H54 (cell line): ENCODE data around the gene ARHGAP15.
A peak's percentile ranks its signal among the peaks of the same experiment; 100 is the strongest.

Source experiments
- DNase-seq: peaks from one replicate; pipeline ENCODE4 v3.0.0; 2011; ENCODE audit warnings: low spot score, mixed read lengths; ENCODE audit not compliant: insufficient read length
- FAIRE-seq: peaks from 3 replicates; lab custom pipeline; 2011; peaks lifted over from hg19 to GRCh38; lab: Jason Lieb, UNC
- POLR2A ChIP-seq: IDR thresholded peaks from 2 replicates; pipeline ENCODE4 v1.6.1; 2011; ENCODE audit warnings: low read depth, mild to moderate bottlenecking, low read length

The ARHGAP15 gene

DNA sequence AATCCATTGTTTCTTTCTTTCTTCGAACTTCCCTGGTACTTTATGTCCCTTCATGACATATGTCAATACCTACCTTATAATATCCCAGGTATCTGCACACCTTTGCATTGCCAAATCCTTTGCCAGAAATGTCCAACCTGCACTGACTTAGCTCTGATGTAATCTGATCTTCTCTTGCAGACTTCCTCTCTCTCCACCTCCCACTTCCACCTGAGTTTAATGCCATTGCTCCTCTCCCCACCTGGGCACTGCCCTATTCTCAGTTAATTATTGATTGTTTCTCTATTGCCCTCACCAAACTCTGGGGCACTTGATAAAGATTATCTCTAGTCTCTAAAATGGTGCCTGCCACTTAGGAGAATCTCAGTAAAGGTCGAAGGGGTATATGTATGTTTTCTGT, 23.0 kb downstream of the ARHGAP15 start:
- no peak for DNase-seq
- no peak for TF ChIP-seq POLR2A
- FAIRE-seq = no peak

DNA sequence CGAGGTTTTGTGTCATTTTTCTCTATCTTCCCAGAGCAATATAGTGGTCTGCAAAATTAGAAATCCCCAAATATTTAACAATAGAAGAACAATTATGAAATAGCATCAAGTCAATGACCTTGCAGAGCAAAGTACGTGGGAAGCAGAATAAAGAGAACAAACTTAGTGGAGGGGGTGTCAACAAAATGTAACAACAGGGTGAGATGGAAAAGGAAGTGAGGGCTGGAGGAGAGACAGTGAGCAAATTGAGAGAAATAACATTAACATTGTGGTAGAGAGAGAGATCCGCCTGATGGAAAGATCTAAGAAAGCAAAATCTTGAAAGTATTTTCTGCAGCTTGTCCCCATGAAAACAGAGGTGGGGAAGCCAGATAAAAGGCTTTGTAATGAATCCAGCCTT, 23.4 kb downstream of the ARHGAP15 start:
- no peak for FAIRE-seq
- TF ChIP-seq POLR2A = no peak
- DNase-seq = no peak

GRCh38 chr2:143155661-143156060, 26.4 kb downstream of the ARHGAP15 start:
- no peak for TF ChIP-seq POLR2A
- no peak for DNase-seq
- FAIRE-seq = no peak

GRCh38 chr2:143157001-143157400, 27.8 kb downstream of the ARHGAP15 start:
- no peak for TF ChIP-seq POLR2A
- FAIRE-seq = no peak
- no peak for DNase-seq

DNA sequence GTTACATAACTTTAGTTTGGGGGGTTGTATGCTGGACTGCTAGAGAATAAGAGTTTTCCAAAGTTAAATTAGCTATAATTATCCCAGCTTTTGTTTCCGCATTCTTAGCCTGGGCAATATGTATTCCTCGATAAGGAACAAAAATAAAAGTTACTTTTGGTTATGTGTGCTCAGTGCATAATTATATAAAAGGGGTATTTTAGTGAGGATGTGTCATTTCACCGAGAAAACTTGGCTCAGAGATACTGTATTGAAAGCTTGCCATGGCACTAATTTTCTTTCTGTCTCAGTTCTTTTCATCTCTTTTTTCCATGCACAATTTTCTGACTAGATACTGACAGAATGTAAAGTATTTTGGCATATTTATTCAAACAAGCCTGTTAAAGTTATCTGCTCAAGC, 28.2 kb downstream of the ARHGAP15 start:
- TF ChIP-seq POLR2A = no peak
- no peak for FAIRE-seq
- no peak for DNase-seq

DNA sequence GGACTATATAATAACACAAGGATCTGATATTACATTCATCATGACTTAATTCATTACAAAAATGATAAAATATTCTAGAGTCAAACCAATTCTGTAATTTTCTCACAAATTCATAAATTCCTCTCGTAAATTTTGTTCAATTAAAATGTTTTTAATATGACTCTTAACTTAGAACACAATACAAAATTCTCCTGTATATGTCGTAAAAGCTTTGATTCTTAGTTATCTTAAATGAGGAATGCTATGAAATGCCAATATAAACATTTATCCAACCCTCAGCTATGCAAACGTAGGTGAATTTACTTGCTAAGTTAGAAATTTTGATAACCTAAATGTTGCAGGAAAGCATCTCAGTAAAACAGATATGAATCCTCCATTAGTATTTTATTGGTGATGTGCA, 28.9 kb downstream of the ARHGAP15 start:
- no peak for TF ChIP-seq POLR2A
- FAIRE-seq (no peak), DNase-seq (no peak)

DNA sequence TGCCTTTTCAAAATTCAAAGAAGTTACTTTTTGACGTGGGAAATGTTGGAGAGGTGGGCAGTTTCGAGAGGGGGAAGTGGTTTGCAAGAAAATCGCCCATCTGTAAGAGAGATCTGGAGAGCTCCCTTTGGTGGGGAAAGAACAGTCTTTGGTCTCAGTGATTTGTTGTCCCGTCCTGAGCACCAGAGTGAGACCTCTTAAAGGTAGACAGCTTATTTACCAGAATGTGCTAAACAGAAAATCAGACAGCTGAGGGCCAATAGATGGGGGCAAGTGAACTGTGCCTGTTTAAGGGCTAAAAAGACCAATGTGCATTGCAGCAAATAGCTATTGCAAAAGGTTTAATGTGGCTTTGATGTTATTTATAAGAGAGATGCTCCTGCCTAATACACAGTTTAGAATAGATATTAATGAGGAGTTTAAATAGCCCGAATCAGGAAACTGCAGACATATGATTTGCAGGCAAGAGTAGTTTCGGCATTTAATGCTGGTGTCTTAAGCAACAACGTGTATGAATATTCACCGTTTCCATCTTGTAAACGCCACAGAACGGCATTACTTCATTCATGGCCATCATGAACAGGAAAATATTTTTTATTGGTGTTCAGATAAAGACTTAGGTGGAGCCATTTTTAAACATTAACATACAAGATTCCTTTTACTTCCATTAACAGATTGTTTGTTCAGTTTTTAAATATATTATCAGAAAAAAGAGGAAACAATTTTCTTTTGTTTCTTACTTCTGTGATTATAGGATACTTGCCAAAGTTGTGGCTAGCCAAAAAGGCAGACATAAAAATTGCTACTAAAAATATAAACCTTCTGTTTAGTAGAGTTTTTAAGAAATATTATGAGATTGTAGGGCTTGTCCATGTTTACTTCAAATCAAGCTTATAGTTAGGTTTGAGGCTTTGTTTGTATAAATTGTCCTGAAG, 29.6 kb downstream of the ARHGAP15 start:
- TF ChIP-seq POLR2A = no peak
- DNase-seq (no peak), FAIRE-seq (no peak)

GRCh38 chr2:143159486-143159840, 30.2 kb downstream of the ARHGAP15 start:
- no peak for TF ChIP-seq POLR2A
- no peak for FAIRE-seq
- DNase-seq = no peak

- FAIRE-seq = no peak
- DNase-seq = no peak
- TF ChIP-seq POLR2A = no peak
Measured at GRCh38 chr2:143160732-143161707, 31.8 kb downstream of the ARHGAP15 start.

DNA sequence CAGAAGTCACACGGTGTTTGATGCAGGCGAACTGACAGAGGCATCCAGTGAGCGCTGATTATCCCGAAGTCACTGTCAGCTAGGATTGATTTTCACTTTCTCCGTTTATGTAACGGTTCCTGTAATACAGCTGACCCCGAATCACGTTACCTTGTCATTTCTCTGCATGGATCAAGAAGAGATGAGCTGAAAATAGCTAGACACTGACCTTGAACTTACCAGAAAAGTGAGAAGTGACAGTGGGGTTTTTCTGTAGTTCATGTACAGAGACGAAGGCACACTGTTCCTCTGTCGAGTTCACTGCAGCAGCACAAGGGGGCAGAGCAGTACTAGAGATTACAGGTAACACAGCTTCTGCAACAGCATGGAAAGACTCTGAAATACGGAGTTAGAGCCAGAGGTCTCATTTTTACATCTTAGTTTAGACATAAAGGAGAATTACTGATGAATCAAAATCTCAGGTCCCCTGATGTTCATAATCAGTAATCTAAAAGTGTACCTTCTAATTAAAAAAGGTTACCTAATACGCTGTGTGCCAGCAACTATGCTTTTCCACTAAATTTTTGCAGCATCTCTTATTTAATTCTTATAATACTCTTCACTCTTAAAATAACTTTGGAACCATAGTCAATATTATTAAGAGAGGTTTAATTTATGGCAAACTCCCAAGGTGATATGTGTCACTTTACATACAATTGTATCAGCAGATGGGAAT, 33.1 kb downstream of the ARHGAP15 start:
- FAIRE-seq (peak; percentile 97), DNase-seq (no peak)
- TF ChIP-seq POLR2A = no peak

- DNase-seq (no peak), FAIRE-seq (no peak)
- TF ChIP-seq POLR2A = no peak
Measured at GRCh38 chr2:143162997-143163396, 33.8 kb downstream of the ARHGAP15 start.

DNA sequence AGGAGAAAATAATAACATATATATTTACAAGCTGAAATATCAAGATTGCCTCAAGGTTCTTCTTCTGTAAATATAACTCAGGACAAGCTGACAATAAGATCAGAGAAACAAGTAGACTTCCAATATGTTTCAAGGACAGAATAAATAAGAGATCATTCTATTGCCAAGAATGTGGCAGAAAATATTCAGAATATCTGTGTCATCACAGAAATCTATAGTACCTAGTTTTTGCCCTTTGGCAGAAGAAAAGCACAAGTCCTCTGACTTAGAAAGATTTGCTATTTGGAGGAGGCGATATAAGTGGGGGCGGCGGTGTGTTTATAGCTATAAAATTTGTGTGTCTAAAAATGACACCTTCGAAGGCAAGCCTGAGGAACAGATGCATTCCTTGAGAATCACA, 34.3 kb downstream of the ARHGAP15 start:
- DNase-seq = no peak
- TF ChIP-seq POLR2A = no peak
- no peak for FAIRE-seq

DNA sequence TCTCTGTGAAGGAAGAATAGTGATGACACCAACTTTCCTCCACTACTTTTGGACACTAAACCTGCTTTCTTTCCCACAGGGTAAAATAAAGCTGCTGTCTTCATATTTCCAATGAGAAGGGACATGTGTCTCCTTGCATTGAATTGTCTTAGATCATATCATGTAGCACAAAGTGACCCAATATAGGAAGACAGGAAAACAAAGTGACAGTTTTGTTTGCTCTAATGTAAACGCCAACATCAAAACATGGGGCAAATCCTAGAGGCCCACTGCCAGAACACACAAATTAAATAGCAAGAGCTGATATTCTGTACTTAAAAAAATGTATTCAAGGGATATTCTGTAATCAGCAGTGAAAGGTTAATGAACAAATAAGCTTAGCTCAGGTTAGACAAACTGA, 36.1 kb downstream of the ARHGAP15 start:
- FAIRE-seq (no peak), DNase-seq (no peak)
- no peak for TF ChIP-seq POLR2A
